Sigmoid colon (tissue), 4 donors: ENCODE data around the gene TENM3.

Experiments used
- CTCF ChIP-seq, 4 experiments: fragments of 450-650 bp in 3 of 4; fragments of 200-600 bp in 1 of 4; IDR thresholded peaks; one replicate each; pipeline ENCODE4 v1.5.1; 2016 to 2019; ENCODE audit warnings: antibody characterized with exemption in 4 of 4, mild to moderate bottlenecking in 3 of 4, moderate library complexity in 2 of 4
- POLR2AphosphoS5 ChIP-seq, 4 donors: sonication (generic); formaldehyde crosslinking; IDR thresholded peaks; one replicate each; pipeline ENCODE4 v1.6.1; 2017; ENCODE audit warnings: antibody characterized with exemption in 4 of 4

GRCh38 chr4:182454440-182455013, 211.3 kb downstream of the TENM3 start:
- no peak for TF ChIP-seq POLR2AphosphoS5 (IDR thresholded peaks at IDR 0.05)
- TF ChIP-seq CTCF (IDR thresholded peaks at IDR 0.05) = no peak
